PFSK-1 (cell line): ENCODE measurements around the gene COA3.

Experiments
- FOXP2 ChIP-seq: optimal IDR thresholded peaks from 2 replicates; pipeline ENCODE3; 2011; ENCODE audit warnings: borderline replicate concordance, control low read depth, inconsistent platforms; ENCODE audit not compliant: insufficient read depth; ENCODE audit errors: extremely low read length, extremely low read depth
- POLR2AphosphoS5 ChIP-seq: IDR thresholded peaks from 2 replicates; pipeline ENCODE4 v1.6.1; 2012; ENCODE audit warnings: low read depth, mild to moderate bottlenecking, control low read depth, low read length, moderate library complexity
- REST ChIP-seq, 2 experiments: IDR thresholded peaks; 2 replicates each; pipeline versions ENCODE4 v1.6.1 to v1.8.0; 2011 to 2012; ENCODE audit warnings: low read depth in 2 of 2, low read length in 2 of 2, control low read depth in 1 of 2, inconsistent platforms in 1 of 2, mild to moderate bottlenecking in 1 of 2, moderate library complexity in 1 of 2; ENCODE audit not compliant: insufficient read depth in 1 of 2
- SIN3A ChIP-seq: IDR thresholded peaks from 2 replicates; pipeline ENCODE4 v1.6.1; 2012; ENCODE audit warnings: mild to moderate bottlenecking, low read length, moderate library complexity, borderline replicate concordance; ENCODE audit not compliant: insufficient read depth
- TAF1 ChIP-seq: IDR thresholded peaks from 2 replicates; pipeline ENCODE4 v1.6.1; 2012; ENCODE audit warnings: low read length, control low read depth, borderline replicate concordance; ENCODE audit not compliant: insufficient read depth

Gene COA3

GRCh38 chr17:42782166-42783061 is 16.1 kb downstream of the COA3 start:
- TF ChIP-seq REST (IDR thresholded peaks at IDR 0.05; ENCODE audit: insufficient read depth in 1 of 2, low read depth in 2 of 2, low read length in 2 of 2) (no peak), TAF1 (no peak), POLR2AphosphoS5 (no peak), FOXP2 (no peak), SIN3A (no peak)

- TF ChIP-seq TAF1 (no peak), SIN3A (no peak), REST (IDR thresholded peaks at IDR 0.05; ENCODE audit: insufficient read depth in 1 of 2, low read depth in 2 of 2, low read length in 2 of 2) (no peak), POLR2AphosphoS5 (no peak), FOXP2 (no peak)
These were observed 16.8 kb downstream of the COA3 start for GRCh38 chr17:42781639-42782165.

DNA sequence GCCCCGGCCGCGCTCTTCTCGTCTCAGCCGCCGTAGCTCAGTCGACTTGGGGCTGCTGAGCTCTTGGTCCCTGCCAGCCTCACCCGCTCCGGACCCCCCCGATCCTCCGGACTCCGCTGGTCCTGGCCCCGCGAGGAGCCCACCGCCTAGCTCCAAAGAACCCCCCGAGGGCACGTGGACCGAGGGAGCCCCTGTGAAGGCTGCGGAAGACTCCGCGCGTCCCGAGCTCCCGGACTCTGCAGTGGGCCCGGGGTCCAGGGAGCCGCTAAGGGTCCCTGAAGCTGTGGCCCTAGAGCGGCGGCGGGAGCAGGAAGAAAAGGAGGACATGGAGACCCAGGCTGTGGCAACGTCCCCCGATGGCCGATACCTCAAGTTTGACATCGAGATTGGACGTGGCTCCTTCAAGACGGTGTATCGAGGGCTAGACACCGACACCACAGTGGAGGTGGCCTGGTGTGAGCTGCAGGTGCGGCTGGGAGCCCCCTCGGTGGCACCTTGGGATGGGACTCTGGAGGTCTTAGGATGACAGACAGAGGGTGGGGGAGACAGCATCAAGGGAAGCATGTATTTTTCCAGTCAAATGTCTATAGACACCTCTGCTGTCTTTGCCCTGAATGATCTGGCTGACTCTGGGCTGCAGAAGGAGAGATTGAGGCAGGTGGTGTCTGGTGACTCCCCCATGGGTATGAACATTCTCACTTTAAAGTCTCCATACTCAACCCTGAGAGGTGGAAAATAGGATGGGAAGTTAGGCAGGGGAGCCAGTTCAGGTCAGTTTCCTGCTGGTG is 17.5 kb downstream of the COA3 start:
- TF ChIP-seq FOXP2 (no peak), TAF1 (no peak), POLR2AphosphoS5 (no peak), REST (IDR thresholded peaks at IDR 0.05; ENCODE audit: insufficient read depth in 1 of 2, low read depth in 2 of 2, low read length in 2 of 2) (no peak), SIN3A (no peak)

GRCh38 chr17:42779936-42780850 is 18.3 kb downstream of the COA3 start, which contains the start of gene WNK4:
WNK4 (plus strand) TSS chr17:42780610; CDS start chr17:42780699, 89 bp downstream.
- TF ChIP-seq REST (IDR thresholded peaks at IDR 0.05; ENCODE audit: insufficient read depth in 1 of 2, low read depth in 2 of 2, low read length in 2 of 2) (no peak), POLR2AphosphoS5 (no peak), TAF1 (no peak)
